NT2/D1 (cell line): ENCODE measurements around the gene GPRC6A.

Experiments
- YY1 ChIP-seq: IDR thresholded peaks from 2 replicates; pipeline ENCODE4 v1.6.1; 2011; ENCODE audit not compliant: insufficient read length, insufficient read depth
- ZNF274 ChIP-seq: IDR thresholded peaks from 2 replicates; pipeline ENCODE4 v1.6.1; 2011; ENCODE audit warnings: mild to moderate bottlenecking, low read depth, low read length

- TF ChIP-seq ZNF274 = no peak
- TF ChIP-seq YY1 = no peak
Observed at GRCh38 chr6:116761779-116762178, 67.1 kb downstream of the GPRC6A start.
